Neural cell (in vitro differentiated cells): ENCODE results near the gene MRPL37. TPM values are rescaled to one million over a fixed set of nuclear protein-coding genes. Genes with fewer than 3 reads are reported as not detected.

Experiments used
- H2AFZ ChIP-seq: fragments of 200-600, 300-800 bp; sonication (generic), shearing (Covaris generic); 2 replicates; pipeline ENCODE4 v1.6.0; 2014; ENCODE audit warnings: low read depth, mild to moderate bottlenecking, antibody characterized with exemption, low read length, moderate library complexity
- H3F3A ChIP-seq: fragments of 200-600 bp; shearing (Covaris generic); 2 replicates; pipeline ENCODE4 v1.6.1; 2016; ENCODE audit warnings: mild to moderate bottlenecking, moderate library complexity, mixed read lengths, antibody characterized with exemption, low read length; ENCODE audit not compliant: insufficient read depth, poor library complexity, severe bottlenecking
- H3K27ac ChIP-seq: fragments of 200-600, 300-800 bp; sonication (generic), shearing (Covaris generic); 2 replicates; pipeline ENCODE4 v1.5.1; 2014; ENCODE audit warnings: mild to moderate bottlenecking, low read length, moderate library complexity
- H3K27me3 ChIP-seq: fragments of 300-800, 200-600 bp; sonication (generic), shearing (Covaris generic); 2 replicates; pipeline ENCODE4 v1.6.0; 2014; ENCODE audit warnings: mild to moderate bottlenecking, low read depth, low read length, moderate library complexity; ENCODE audit not compliant: insufficient read depth
- H3K36me3 ChIP-seq: fragments of 300-800, 200-600 bp; sonication (generic), shearing (Covaris generic); 2 replicates; pipeline ENCODE4 v1.5.1; 2014; ENCODE audit warnings: mild to moderate bottlenecking, antibody characterized with exemption, low read length, moderate library complexity; ENCODE audit not compliant: insufficient read depth
- H3K4me2 ChIP-seq: fragments of 300-800, 200-600 bp; sonication (generic), shearing (Covaris generic); 2 replicates; pipeline ENCODE4 v1.6.0; 2014; ENCODE audit warnings: mild to moderate bottlenecking, low read length
- H3K4me3 ChIP-seq: fragments of 300-800, 200-600 bp; sonication (generic), shearing (Covaris generic); 2 replicates; pipeline ENCODE4 v1.5.1; 2014; ENCODE audit warnings: mild to moderate bottlenecking, low read length, moderate library complexity
- H3K79me2 ChIP-seq: fragments of 200-600 bp; shearing (Covaris generic); replicated peaks from 2 replicates; pipeline ENCODE4 v1.6.0; 2014; ENCODE audit warnings: mild to moderate bottlenecking, low read length, moderate library complexity; ENCODE audit not compliant: insufficient read depth
- H3K9ac ChIP-seq: fragments of 300-800, 200-600 bp; sonication (generic), shearing (Covaris generic); 2 replicates; pipeline ENCODE4 v1.6.1; 2016; ENCODE audit warnings: mild to moderate bottlenecking, low read length, mixed read lengths
- H3K9me2 ChIP-seq: fragments of 200-600 bp; shearing (Covaris generic); 2 replicates; pipeline ENCODE4 v1.6.1; 2016; ENCODE audit warnings: mild to moderate bottlenecking, low read length, mixed read lengths; ENCODE audit not compliant: insufficient read depth
- H3K9me3 ChIP-seq: fragments of 200-600, 300-800 bp; sonication (generic), shearing (Covaris generic); 2 replicates; pipeline ENCODE4 v1.6.1; 2016; ENCODE audit warnings: mild to moderate bottlenecking, mixed run types, low read length, moderate library complexity, mixed read lengths
- H4K20me1 ChIP-seq: fragments of 200-600 bp; shearing (Covaris generic); 2 replicates; pipeline ENCODE4 v1.6.1; 2016; ENCODE audit warnings: mild to moderate bottlenecking, mixed run types; ENCODE audit not compliant: insufficient read depth
- CTCF ChIP-seq: fragments of 450-650 bp; IDR thresholded peaks from 2 replicates; pipeline ENCODE4 v1.5.1; 2014; ENCODE audit warnings: antibody characterized with exemption, mild to moderate bottlenecking, moderate library complexity; ENCODE audit not compliant: poor library complexity, severe bottlenecking
- EP300 ChIP-seq: fragments of 450-650 bp; conservative IDR thresholded peaks from 2 replicates; pipeline ENCODE4 v1.6.1; 2014; ENCODE audit warnings: antibody characterized with exemption, mild to moderate bottlenecking, moderate library complexity; ENCODE audit not compliant: poor library complexity, severe bottlenecking
- EZH2 ChIP-seq: fragments of 200-600, 300-800 bp; shearing (Covaris generic), sonication (generic); IDR thresholded peaks from 2 replicates; pipeline ENCODE4 v1.6.1; 2014; ENCODE audit warnings: antibody characterized with exemption, low read length, borderline replicate concordance, mild to moderate bottlenecking; ENCODE audit not compliant: insufficient read depth, poor library complexity, severe bottlenecking
- MXI1 ChIP-seq: fragments of 450-650 bp; conservative IDR thresholded peaks from 2 replicates; pipeline ENCODE4 v1.6.1; 2014; ENCODE audit warnings: antibody characterized with exemption, mild to moderate bottlenecking; ENCODE audit not compliant: poor library complexity, severe bottlenecking
- POLR2AphosphoS5 ChIP-seq: IDR thresholded peaks from 2 replicates; pipeline ENCODE4 v1.6.1; 2012
- RAD21 ChIP-seq: fragments of 450-650 bp; conservative IDR thresholded peaks from 2 replicates; pipeline ENCODE4 v1.6.1; 2014; ENCODE audit warnings: antibody characterized with exemption, mild to moderate bottlenecking, moderate library complexity
- REST ChIP-seq: IDR thresholded peaks from 2 replicates; pipeline ENCODE4 v1.6.1; 2012; ENCODE audit warnings: borderline replicate concordance
- SMC3 ChIP-seq: fragments of 450-650 bp; conservative IDR thresholded peaks from 2 replicates; pipeline ENCODE4 v1.6.1; 2014; ENCODE audit warnings: antibody characterized with exemption, mild to moderate bottlenecking, moderate library complexity; ENCODE audit not compliant: poor library complexity
- TAF1 ChIP-seq: IDR thresholded peaks from 2 replicates; pipeline ENCODE4 v1.6.1; 2012; ENCODE audit warnings: low read depth
- polyA plus RNA-seq: library from polyadenylated mRNA; depleted of rRNA; stranded (reverse); fragments of >200 nt; gene quantifications from 2 replicates; pipeline ENCODE4 v1.2.3, GENCODE V29; 2014

The MRPL37 gene
- polyA plus RNA-seq, 1 donor from 2014 or later = 24.3 TPM

- Histone ChIP-seq H3K9me2 (no peaks in the 10 kb centered on the region), H3K27ac (no peak overlapping the region), H3K27me3 (no peaks in the 10 kb centered on the region), H3K9me3 (no peaks in the 10 kb centered on the region), H4K20me1 (no peaks in the 10 kb centered on the region), H3K9ac (no peak overlapping the region), H3F3A (no peaks in the 10 kb centered on the region), H3K4me2 (no peak overlapping the region), H3K36me3 (no peaks in the 10 kb centered on the region), H3K79me2 (no peaks in the 10 kb centered on the region), H2AFZ (no peak overlapping the region), H3K4me3 (no peak overlapping the region)
- TF ChIP-seq TAF1 (no peak), EP300 (no peak), REST (no peak), RAD21 (no peak), MXI1 (no peak), SMC3 (no peak), POLR2AphosphoS5 (no peak), CTCF (no peak), EZH2 (no peak)
These were observed 40.1 kb upstream of the MRPL37 start for GRCh38 chr1:54159733-54160316.

GRCh38 chr1:54160351-54160750, 39.6 kb upstream of the MRPL37 start:
- Histone ChIP-seq H3K79me2 (no peaks in the 10 kb centered on the region), H3K9me2 (no peaks in the 10 kb centered on the region), H3F3A (no peaks in the 10 kb centered on the region), H4K20me1 (no peaks in the 10 kb centered on the region), H3K4me3 (no peak overlapping the region), H3K9ac (no peak overlapping the region), H3K27ac (no peak overlapping the region), H2AFZ (no peak overlapping the region), H3K36me3 (no peaks in the 10 kb centered on the region), H3K4me2 (no peak overlapping the region), H3K27me3 (no peaks in the 10 kb centered on the region), H3K9me3 (no peaks in the 10 kb centered on the region)
- no peak for TF ChIP-seq EZH2
- no peak for TF ChIP-seq EP300
- no peak for TF ChIP-seq POLR2AphosphoS5
